GM12878 (cell line): ENCODE measurements around the gene BDNF. TPM values are rescaled to one million over a fixed set of nuclear protein-coding genes. Genes with fewer than 3 reads are reported as not detected.

Experiments
- ATAC-seq: fragments of 200-7000 bp; cut with Tn5 transposase; 3 replicates; pipeline ENCODE4 v1.9.1; 2020; ENCODE audit warnings: mild to moderate bottlenecking, moderate library complexity
- BruUV-seq: library from RNA; stranded (reverse); fragments of 400-500 nt; replicated peaks from 2 replicates; lab custom pipeline; 2021; lab: Mats Ljungman, UMichigan
- CTCF ChIA-PET: fragments of 300-600 bp; sonication (Branson Sonifier 250); formaldehyde crosslinking; extraction: SDS; loops from one replicate; lab custom pipeline; 2021; ENCODE audit warnings: inconsistent platforms; lab: Yijun Ruan, JAX
- POLR2A ChIA-PET: fragments of 350-600 bp; formaldehyde crosslinking; extraction: SDS; loops from one replicate; lab custom pipeline; 2021; ENCODE audit warnings: inconsistent platforms; lab: Charles Lee
- RAD21 ChIA-PET: fragments of 300-600 bp; sonication (Branson Sonifier 250); formaldehyde crosslinking; loops from one replicate; lab custom pipeline; 2023; ENCODE audit warnings: antibody characterized with exemption; ENCODE audit not compliant: unreplicated experiment; lab: Charles Lee
- SMC1A ChIA-PET: fragments of 300-600 bp; sonication (Branson Sonifier 250); formaldehyde crosslinking; loops from one replicate; lab custom pipeline; 2023; ENCODE audit not compliant: unreplicated experiment, uncharacterized antibody; lab: Charles Lee
- DNase-seq: peaks from one replicate; pipeline ENCODE4 v3.0.0-alpha.2; 2011; ENCODE audit warnings: low read depth, low spot score
- FAIRE-seq: peaks from 3 replicates; lab custom pipeline; 2011; peaks lifted over from hg19 to GRCh38; lab: Jason Lieb, UNC
- H2AFZ ChIP-seq: 2 replicates; pipeline ENCODE4 v1.6.0; 2011; ENCODE audit warnings: low read depth, low read length, control low read depth; ENCODE audit not compliant: control insufficient read depth
- H3K27ac ChIP-seq: 2 replicates; pipeline ENCODE4 v1.5.1; 2011; ENCODE audit warnings: control low read depth; ENCODE audit not compliant: control insufficient read depth, insufficient read depth
- H3K27me3 ChIP-seq, 2 experiments: replicated peaks in 1 of 2; 2 replicates each; pipeline versions ENCODE4 v1.6.0 to v1.6.1; 2011; ENCODE audit warnings: low read length in 1 of 2; ENCODE audit not compliant: control insufficient read depth in 2 of 2, insufficient read depth in 2 of 2
- H3K36me3 ChIP-seq, 2 experiments: 2 replicates each; pipeline ENCODE4 v1.5.1; 2011; ENCODE audit warnings: low read length in 1 of 2; ENCODE audit not compliant: control insufficient read depth in 2 of 2, insufficient read depth in 2 of 2
- H3K4me1 ChIP-seq: 2 replicates; pipeline ENCODE4 v1.6.1; 2011; ENCODE audit warnings: mild to moderate bottlenecking, low read length, moderate library complexity, mixed read lengths; ENCODE audit not compliant: control insufficient read depth, insufficient read depth
- H3K4me2 ChIP-seq: 2 replicates; pipeline ENCODE4 v1.6.0; 2011; ENCODE audit warnings: control low read depth; ENCODE audit not compliant: control insufficient read depth, insufficient read depth
- H3K4me3 ChIP-seq: fragments of 200-600 bp; sonication (generic); 2 replicates; pipeline ENCODE4 v1.5.1; 2016
- H3K79me2 ChIP-seq: 2 replicates; pipeline ENCODE4 v1.6.0; 2011; ENCODE audit warnings: low read length; ENCODE audit not compliant: control insufficient read depth, insufficient read depth
- H3K9ac ChIP-seq: 2 replicates; pipeline ENCODE4 v1.8.0; 2011; ENCODE audit warnings: low read length, control low read depth, mixed read lengths; ENCODE audit not compliant: control insufficient read depth, insufficient read depth
- H3K9me3 ChIP-seq: replicated peaks from 3 replicates; pipeline ENCODE4 v1.5.1; 2011; ENCODE audit warnings: mild to moderate bottlenecking, low read length; ENCODE audit not compliant: control insufficient read depth, insufficient read depth
- H4K20me1 ChIP-seq: 2 replicates; pipeline ENCODE4 v1.6.0; 2011; ENCODE audit not compliant: control insufficient read depth, insufficient read depth
- ATF7 ChIP-seq: fragments of 450-650 bp; IDR thresholded peaks from 2 replicates; pipeline ENCODE4 v1.6.1; 2016; ENCODE audit warnings: low read depth, mild to moderate bottlenecking
- CEBPB ChIP-seq, 2 experiments: fragments of 150-350 bp in 1 of 2; IDR thresholded peaks; 2 replicates each; pipeline ENCODE4 v1.6.1; 2012 to 2014; ENCODE audit warnings: low read depth in 2 of 2, low read length in 2 of 2, borderline replicate concordance in 1 of 2, inconsistent platforms in 1 of 2
- ESRRA ChIP-seq: IDR thresholded peaks from 2 replicates; pipeline ENCODE4 v1.6.1; 2012; ENCODE audit warnings: mild to moderate bottlenecking, low read length, improper control_type of control experiment
- JUNB ChIP-seq: IDR thresholded peaks from 2 replicates; pipeline ENCODE4 v1.6.1; 2016; ENCODE audit warnings: antibody characterized with exemption, mild to moderate bottlenecking
- NR2C1 ChIP-seq: fragments of 450-650 bp; IDR thresholded peaks from 2 replicates; pipeline ENCODE4 v1.6.1; 2017; ENCODE audit warnings: antibody characterized with exemption, mild to moderate bottlenecking, moderate library complexity
- PAX8 ChIP-seq: fragments of 450-650 bp; IDR thresholded peaks from 2 replicates; pipeline ENCODE4 v1.6.1; 2017; ENCODE audit warnings: mild to moderate bottlenecking, moderate library complexity
- RBBP5 ChIP-seq: fragments of 200-600 bp; sonication (generic); conservative IDR thresholded peaks from 2 replicates; pipeline ENCODE4 v1.6.1; 2016
- RELA ChIP-seq: fragments of 450-650 bp; IDR thresholded peaks from 2 replicates; pipeline ENCODE4 v1.8.0; 2014; ENCODE audit warnings: borderline replicate concordance; ENCODE audit not compliant: partially characterized antibody
- RFX5 ChIP-seq: IDR thresholded peaks from 2 replicates; pipeline ENCODE4 v1.6.1; 2011; ENCODE audit warnings: low read depth, low read length, improper control_type of control experiment
- SUPT20H ChIP-seq: IDR thresholded peaks from 2 replicates; pipeline ENCODE4 v1.6.1; 2011; ENCODE audit warnings: low read depth, mild to moderate bottlenecking, low read length, moderate library complexity, borderline replicate concordance; ENCODE audit not compliant: control insufficient read depth
- ZBED1 ChIP-seq: IDR thresholded peaks from 2 replicates; pipeline ENCODE4 v1.6.1; 2016; ENCODE audit warnings: borderline replicate concordance
- ZBTB4 ChIP-seq: fragments of 450-650 bp; formaldehyde crosslinking; IDR thresholded peaks from 2 replicates; pipeline ENCODE4 v1.4.0; 2022; ENCODE audit warnings: mild to moderate bottlenecking, moderate library complexity
- ZBTB40 ChIP-seq: fragments of 450-650 bp; IDR thresholded peaks from 2 replicates; pipeline ENCODE4 v1.6.1; 2016; ENCODE audit warnings: mild to moderate bottlenecking, moderate library complexity, borderline replicate concordance
- ZNF24 ChIP-seq: fragments of 450-650 bp; IDR thresholded peaks from 2 replicates; pipeline ENCODE4 v1.6.1; 2017; ENCODE audit warnings: antibody characterized with exemption, mild to moderate bottlenecking
- WGBS: methylation state at CpG from one replicate; pipeline ENCODE4 v1.1.6; 2016; ENCODE audit warnings: low lambda C conversion rate; ENCODE audit not compliant: insufficient replicate concordance, insufficient coverage; ENCODE audit errors: missing lambda C conversion rate; 5-methylcytosine and 5-hydroxymethylcytosine counted together
- in situ Hi-C: fragments of 300-500 bp; cut with MboI; formaldehyde crosslinking; loops from 9 replicates; pipeline ENCODE4 v1.14.3; 2018; ENCODE audit warnings: mixed read lengths
- intact Hi-C: fragments of 100-400 bp; cut with micrococcal nuclease; formaldehyde crosslinking; loops from one replicate; pipeline ENCODE4 v1.14.2; 2022; ENCODE audit not compliant: unreplicated experiment
- polyA plus RNA-seq, 11 experiments: library from polyadenylated mRNA; depleted of rRNA in 4 of 11; unstranded in 6 of 11; stranded (reverse) in 5 of 11; fragments of >200 nt; fragmentation: Nextera tagmentation in 4 of 11; fragmentation: Illumina TruSeq in 1 of 11; extraction: Ambion mirVana in 4 of 11; extraction: Trizol in 1 of 11; gene quantifications; 1 replicate in 1 of 11; 2 replicates in 10 of 11; pipeline versions ENCODE4 v1.2.1 to v1.2.3, GENCODE V29; 2011 to 2016; ENCODE audit warnings: inconsistent platforms in 2 of 11, missing spikeins in 2 of 11, low read depth in 1 of 11
- total RNA-seq, 4 experiments: library from RNA; depleted of rRNA in 3 of 4; stranded (reverse); fragments of >200 nt in 3 of 4; fragmentation: Illumina TruSeq in 1 of 4; extraction: Trizol in 1 of 4; gene quantifications; 2 replicates each; pipeline versions ENCODE4 v1.2.1 to v1.2.3, GENCODE V29; 2013 to 2021

BDNF gene
- total and polyA plus RNA-seq, 10 of the 15 experiments (the other 5 are each of a cell fraction or from before 2014, with no cell fraction given) = 0.02 to 0.24 (median 0.06) TPM; not detected in 2

GRCh38 chr11:27615833-27616232, 84.4 kb downstream of the BDNF start:
- no peak for FAIRE-seq
- TF ChIP-seq RELA = no peak
- no peak for TF ChIP-seq RFX5
- TF ChIP-seq ATF7 = no peak
- TF ChIP-seq RBBP5 = no peak
- TF ChIP-seq PAX8 = no peak
- TF ChIP-seq ZBED1 = no peak
- no peak for TF ChIP-seq SUPT20H
- TF ChIP-seq ZNF24 = no peak
- TF ChIP-seq CEBPB (IDR thresholded peaks at IDR 0.05; ENCODE audit: borderline replicate concordance in 1 of 2, low read depth in 2 of 2, low read length in 2 of 2) = no peak
- TF ChIP-seq ZBTB4 = no peak
- no peak for TF ChIP-seq ZBTB40
- no peak for TF ChIP-seq ESRRA
- no peak for TF ChIP-seq JUNB
- no peak for TF ChIP-seq NR2C1

More at GRCh38 chr11:27615833-27616232, 84.4 kb downstream of the BDNF start:
- H3K4me1 ChIP-seq = no peaks in the 10 kb centered on the region
- SMC1A ChIA-PET = no interaction called here
- H3K9ac ChIP-seq = no peak overlapping the region
- in situ Hi-C loops (no loop called here), intact Hi-C loops (no loop called here)
- no peak for ATAC-seq
- no peak for DNase-seq
- no peak overlapping the region for H3K4me2 ChIP-seq
- no peaks in the 10 kb centered on the region for H3K9me3 ChIP-seq
- H2AFZ ChIP-seq = no peak overlapping the region
- RAD21 ChIA-PET = no interaction called here
- WGBS = 56% methylated on average over 5 of the region's 5 CpGs
- H3K4me3 ChIP-seq = no peak overlapping the region
- H3K36me3 ChIP-seq = no peaks in the 10 kb centered on the region
- H3K27ac ChIP-seq = no peak overlapping the region
- CTCF ChIA-PET = no interaction called here
- no TSS peak for BruUV-seq
- H4K20me1 ChIP-seq = no peaks in the 10 kb centered on the region
- POLR2A ChIA-PET = no interaction called here
- no peaks in the 10 kb centered on the region for H3K79me2 ChIP-seq
- H3K27me3 ChIP-seq = no peaks in the 10 kb centered on the region
